Parathyroid adenoma (tissue), 2 donors: ENCODE results near the gene GBGT1.

Experiments
- H2AFZ ChIP-seq: fragments of 300-600 bp; sonication (generic); one replicate; pipeline ENCODE4 v1.7.0; 2017; ENCODE audit warnings: antibody characterized with exemption, mild to moderate bottlenecking
- H3K27ac ChIP-seq: fragments of 300-600 bp; sonication (generic); one replicate; pipeline ENCODE4 v1.7.0; 2017
- H3K27me3 ChIP-seq: fragments of 300-600 bp; sonication (generic); one replicate; pipeline ENCODE4 v1.7.0; 2017; ENCODE audit warnings: low read length; ENCODE audit not compliant: control insufficient read depth, insufficient read depth
- H3K36me3 ChIP-seq: fragments of 300-600 bp; sonication (generic); one replicate; pipeline ENCODE4 v1.7.0; 2017; ENCODE audit warnings: low read length; ENCODE audit not compliant: control insufficient read depth, insufficient read depth
- H3K4me1 ChIP-seq: fragments of 300-600 bp; sonication (generic); one replicate; pipeline ENCODE4 v1.7.0; 2017; ENCODE audit warnings: control low read depth
- H3K4me2 ChIP-seq: fragments of 300-600 bp; sonication (generic); one replicate; pipeline ENCODE4 v1.7.0; 2017; ENCODE audit warnings: low read length
- H3K4me3 ChIP-seq: fragments of 300-600 bp; sonication (generic); one replicate; pipeline ENCODE4 v1.7.0; 2017; ENCODE audit warnings: low read depth, low read length
- H3K79me2 ChIP-seq: fragments of 300-600 bp; sonication (generic); one replicate; pipeline ENCODE4 v1.7.0; 2017; ENCODE audit warnings: control low read depth
- H3K9ac ChIP-seq: fragments of 300-600 bp; sonication (generic); one replicate; pipeline ENCODE4 v1.7.0; 2017; ENCODE audit warnings: mild to moderate bottlenecking
- H3K9me3 ChIP-seq: fragments of 300-600 bp; sonication (generic); one replicate; pipeline ENCODE4 v1.7.0; 2017; ENCODE audit warnings: low read length; ENCODE audit not compliant: control insufficient read depth
- TF ChIP-seq, protein P1 (sequence below): fragments of 300-600 bp; sonication (generic); IDR thresholded peaks from one replicate; pipeline ENCODE4 v1.7.0; 2017; ENCODE audit warnings: antibody characterized with exemption, mild to moderate bottlenecking
- donor health status: primary hyperparathyroidism.

The GBGT1 gene

DNA sequence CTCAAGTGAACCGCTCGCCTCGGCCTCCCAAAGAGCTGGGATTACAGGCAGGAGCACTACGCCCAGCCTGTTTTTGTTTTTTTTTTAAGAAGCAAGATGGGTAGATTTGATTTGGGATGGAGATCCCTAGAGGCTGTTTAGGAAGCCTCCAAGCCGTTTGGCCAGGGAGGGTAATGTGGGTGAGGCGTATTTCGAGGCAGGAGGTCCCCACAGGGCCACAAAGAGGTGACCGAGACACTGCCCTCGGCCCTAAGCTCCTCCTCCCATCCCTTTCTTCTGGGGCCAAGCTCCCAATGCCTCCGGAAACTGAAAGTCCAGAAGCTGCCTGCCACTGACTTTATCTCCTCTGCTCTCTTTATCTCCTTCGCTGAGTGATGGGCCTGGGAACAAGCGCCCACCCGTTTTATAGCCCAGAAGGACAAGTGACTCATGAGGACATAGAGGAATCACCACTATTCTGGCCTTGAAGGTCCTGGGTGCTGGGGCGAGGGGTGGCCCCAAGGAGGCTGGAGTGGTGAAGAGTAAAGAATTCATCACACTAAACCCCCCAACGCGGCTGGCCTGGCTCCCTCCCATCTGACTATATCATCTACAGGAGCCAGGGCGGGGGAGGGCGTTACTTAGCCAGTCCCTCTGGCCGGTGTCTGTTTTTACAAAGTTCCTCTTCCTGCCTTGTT is 40.6 kb downstream of the GBGT1 start:
- peaks cover 8% of the 10 kb centered on the region for H3K4me1 ChIP-seq
- TF ChIP-seq, protein P1, sequence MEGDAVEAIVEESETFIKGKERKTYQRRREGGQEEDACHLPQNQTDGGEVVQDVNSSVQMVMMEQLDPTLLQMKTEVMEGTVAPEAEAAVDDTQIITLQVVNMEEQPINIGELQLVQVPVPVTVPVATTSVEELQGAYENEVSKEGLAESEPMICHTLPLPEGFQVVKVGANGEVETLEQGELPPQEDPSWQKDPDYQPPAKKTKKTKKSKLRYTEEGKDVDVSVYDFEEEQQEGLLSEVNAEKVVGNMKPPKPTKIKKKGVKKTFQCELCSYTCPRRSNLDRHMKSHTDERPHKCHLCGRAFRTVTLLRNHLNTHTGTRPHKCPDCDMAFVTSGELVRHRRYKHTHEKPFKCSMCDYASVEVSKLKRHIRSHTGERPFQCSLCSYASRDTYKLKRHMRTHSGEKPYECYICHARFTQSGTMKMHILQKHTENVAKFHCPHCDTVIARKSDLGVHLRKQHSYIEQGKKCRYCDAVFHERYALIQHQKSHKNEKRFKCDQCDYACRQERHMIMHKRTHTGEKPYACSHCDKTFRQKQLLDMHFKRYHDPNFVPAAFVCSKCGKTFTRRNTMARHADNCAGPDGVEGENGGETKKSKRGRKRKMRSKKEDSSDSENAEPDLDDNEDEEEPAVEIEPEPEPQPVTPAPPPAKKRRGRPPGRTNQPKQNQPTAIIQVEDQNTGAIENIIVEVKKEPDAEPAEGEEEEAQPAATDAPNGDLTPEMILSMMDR = no peak
- no peak overlapping the region for H3K4me2 ChIP-seq
- H3K9ac ChIP-seq = no peak overlapping the region
- H3K4me3 ChIP-seq = no peak overlapping the region
- no peaks in the 10 kb centered on the region for H3K9me3 ChIP-seq
- peaks cover 8% of the 10 kb centered on the region for H3K79me2 ChIP-seq
- peak overlapping the region; percentile 74 for H3K27ac ChIP-seq
- no peaks in the 10 kb centered on the region for H3K36me3 ChIP-seq
- H2AFZ ChIP-seq = no peak overlapping the region
- H3K27me3 ChIP-seq = no peaks in the 10 kb centered on the region

GRCh38 chr9:133122605-133122934 is 41.1 kb downstream of the GBGT1 start:
- Histone ChIP-seq H3K4me3 (no peak overlapping the region), H3K9ac (no peak overlapping the region), H3K79me2 (peaks cover 11% of the 10 kb centered on the region), H2AFZ (no peak overlapping the region), H3K4me2 (no peak overlapping the region), H3K27me3 (no peaks in the 10 kb centered on the region), H3K36me3 (no peaks in the 10 kb centered on the region), H3K27ac (peak overlapping the region; percentile 74), H3K4me1 (peaks cover 8% of the 10 kb centered on the region), H3K9me3 (no peaks in the 10 kb centered on the region)
- TF ChIP-seq, protein P1 = no peak

DNA sequence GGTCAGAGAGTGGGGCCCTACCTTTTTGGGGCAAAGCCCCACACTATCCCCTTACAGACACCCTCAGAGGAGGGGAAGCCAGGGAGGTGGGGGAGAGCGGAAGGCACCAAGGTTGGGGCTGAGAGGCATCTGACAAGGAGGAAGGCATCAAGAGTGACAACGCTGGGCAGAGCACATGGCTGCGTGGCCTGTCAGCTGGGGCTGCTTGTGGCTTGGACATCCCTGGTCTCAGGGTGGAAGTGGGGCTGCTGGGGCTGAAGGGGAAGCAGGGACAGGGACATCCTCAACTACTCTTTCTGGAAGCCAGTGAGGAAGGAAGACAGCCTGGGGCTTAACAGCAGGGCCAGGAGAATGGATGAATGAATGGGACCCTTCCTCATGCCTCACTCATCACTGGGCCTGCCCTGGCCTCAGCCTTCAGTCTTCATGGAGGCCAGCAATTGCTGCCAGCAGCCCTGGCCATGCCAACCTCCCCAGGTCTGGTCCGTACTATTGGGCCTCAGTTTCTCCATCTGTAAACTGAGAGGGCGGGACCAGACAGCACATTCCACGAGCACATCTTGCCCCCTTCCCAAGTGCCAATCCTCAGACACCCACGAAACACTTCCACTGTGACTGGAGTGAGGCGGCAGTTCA is 41.7 kb downstream of the GBGT1 start:
- no peaks in the 10 kb centered on the region for H3K27me3 ChIP-seq
- H2AFZ ChIP-seq = no peak overlapping the region
- no peaks in the 10 kb centered on the region for H3K36me3 ChIP-seq
- H3K79me2 ChIP-seq = peaks cover 13% of the 10 kb centered on the region
- H3K4me3 ChIP-seq = no peak overlapping the region
- no peaks in the 10 kb centered on the region for H3K9me3 ChIP-seq
- no peak overlapping the region for H3K9ac ChIP-seq
- peak overlapping the region; percentile 37 for H3K27ac ChIP-seq
- H3K4me1 ChIP-seq = peaks cover 8% of the 10 kb centered on the region
- peak overlapping the region; percentile 2 for H3K4me2 ChIP-seq
- TF ChIP-seq, protein P1 = no peak

DNA sequence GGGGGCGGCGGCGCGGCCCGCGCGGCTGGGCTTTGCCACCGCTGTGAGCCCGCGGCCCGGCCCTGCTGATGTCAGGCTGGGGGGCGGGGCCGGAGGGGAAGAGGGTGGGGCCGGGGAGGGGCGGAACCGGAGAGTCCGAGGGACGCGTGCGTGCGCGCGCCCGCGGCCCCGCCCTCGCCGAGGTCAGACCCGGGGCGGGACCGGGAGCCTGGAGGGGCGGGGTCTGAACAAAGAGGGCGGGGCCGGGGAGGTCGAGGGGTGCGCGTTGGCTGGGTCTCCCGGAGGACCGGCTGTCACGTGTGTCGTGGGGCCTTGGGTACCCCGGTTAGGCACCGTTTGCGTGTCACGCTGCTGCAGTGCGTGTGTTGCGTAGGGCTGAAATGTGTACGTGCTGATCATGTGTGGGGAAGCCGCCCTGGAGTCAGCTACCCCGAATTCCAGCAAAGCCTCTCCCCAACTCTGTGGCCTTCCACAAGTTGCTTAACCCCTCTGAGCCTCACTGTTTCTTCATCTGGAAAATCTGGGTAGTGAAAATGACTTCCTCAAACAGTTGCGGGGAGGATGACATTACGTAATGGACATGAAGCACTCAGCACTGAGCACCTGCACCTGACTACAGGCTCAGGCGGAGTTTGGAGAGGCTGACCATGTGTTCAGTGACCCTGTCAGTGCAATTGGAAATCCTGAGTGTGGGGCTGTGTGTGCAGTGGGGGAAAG is 42.4 kb downstream of the GBGT1 start, which contains the start of gene RALGDS:
RALGDS (minus strand) TSS at position 43 of the 717 bp plus-strand sequence. CDS start 86 bp downstream, outside the sequence.
- Histone ChIP-seq H3K4me2 (peak within 1 kb of the TSS; percentile 96), H2AFZ (peak within 1 kb of the TSS; percentile 42), H3K27ac (peak within 1 kb of the TSS; percentile 62), H3K4me3 (peak within 1 kb of the TSS; percentile 81), H3K79me2 (peaks cover 19% of the 10 kb centered on the region), H3K27me3 (no peaks in the 10 kb centered on the region), H3K9me3 (no peaks in the 10 kb centered on the region), H3K9ac (no peak within 1 kb of the TSS), H3K4me1 (peaks cover 8% of the 10 kb centered on the region), H3K36me3 (no peaks in the 10 kb centered on the region)
- TF ChIP-seq, protein P1 = no peak
